ENCODE results near the gene TFDP2.
"Not testable (repeated sequence)": the region's sequence is repeated elsewhere in the genome, so short reads cannot be mapped to it uniquely, and the experiment has no call there.

TFDP2 gene

DNA sequence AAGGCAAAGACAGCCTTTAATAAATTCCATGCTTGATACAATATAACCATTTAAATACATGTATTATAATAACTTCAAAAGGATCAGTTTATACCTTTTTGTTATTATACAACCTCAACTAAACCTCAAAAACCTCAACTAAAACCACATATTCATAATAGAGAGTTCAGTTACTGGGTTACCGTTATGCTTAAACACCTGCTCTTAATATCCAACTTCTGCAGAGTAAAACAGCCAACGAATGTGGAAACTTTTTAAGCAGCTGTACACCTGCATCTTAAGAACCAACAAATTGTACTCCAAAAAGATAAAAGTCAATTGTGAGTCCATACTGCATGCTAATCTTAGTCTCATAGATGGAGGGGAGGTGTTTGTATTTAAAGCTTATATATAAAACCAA lies 53.5 kb downstream of the TFDP2 start:
- Histone ChIP-seq H3K4me3 (ENCODE audit: low read depth, low read length) (no peak overlapping the region), H2BK12ac (ENCODE audit: low read length) (no peak overlapping the region)
- WGBS (ENCODE audit: extremely low coverage, insufficient coverage, insufficient read length): no CpG with 5 or more reads among the region's 2 CpGs

GRCh38 chr3:142088925-142089324 lies 60.4 kb downstream of the TFDP2 start:
- H3K4ac ChIP-seq (ENCODE audit: low read depth, low read length); H3K18ac ChIP-seq (ENCODE audit: low read length); H3K27ac ChIP-seq (ENCODE audit: low read depth, low read length); H3K4me2 ChIP-seq (ENCODE audit: low read length); H4K8ac ChIP-seq (ENCODE audit: low read depth, low read length); H2AFZ ChIP-seq (ENCODE audit: insufficient read depth, low read length, poor library complexity); H4K12ac ChIP-seq (ENCODE audit: low read depth, low read length); H2BK5ac ChIP-seq (ENCODE audit: low read depth, low read length, poor library complexity); H4K91ac ChIP-seq (ENCODE audit: low read depth, low read length); H3K9ac ChIP-seq (ENCODE audit: low read length); H2BK12ac ChIP-seq (ENCODE audit: low read length); H3K4me1 ChIP-seq (ENCODE audit: control insufficient read depth in 1 of 2, insufficient read depth in 2 of 2, low read length in 2 of 2); H3K9me3 ChIP-seq (ENCODE audit: insufficient read depth, low read depth, low read length); H3K36me3 ChIP-seq (ENCODE audit: control insufficient read depth in 1 of 2, insufficient read depth in 2 of 2, low read length in 2 of 2); H3K14ac ChIP-seq (ENCODE audit: low read length); H3K23ac ChIP-seq (ENCODE audit: low read length); H2BK120ac ChIP-seq (ENCODE audit: insufficient read depth, low read length, poor library complexity); H3K27me3 ChIP-seq (ENCODE audit: insufficient read depth, low read length); H3K79me2 ChIP-seq (ENCODE audit: control insufficient read depth, insufficient read depth, low read length, poor library complexity); H3K4me3 ChIP-seq (ENCODE audit: low read depth, low read length); H3K79me1 ChIP-seq (ENCODE audit: low read length); H2AK5ac ChIP-seq (ENCODE audit: low read length): not testable (repeated sequence)
- DNase-seq: peak; percentile 27 to 54
- no CpG with 5 or more reads among the region's 5 CpGs for WGBS (ENCODE audit: extremely low coverage, insufficient coverage, insufficient read length)

More for the DNA sequence above, 53.5 kb downstream of the TFDP2 start:
- Histone ChIP-seq H2AFZ (ENCODE audit: insufficient read depth, low read length, poor library complexity) (no peak overlapping the region), H3K79me1 (ENCODE audit: low read length) (peaks cover 2% of the 10 kb centered on the region), H3K18ac (ENCODE audit: low read length) (no peak overlapping the region), H3K4me2 (ENCODE audit: low read length) (no peak overlapping the region), H3K14ac (ENCODE audit: low read length) (no peak overlapping the region), H4K8ac (ENCODE audit: low read depth, low read length) (no peak overlapping the region), H3K79me2 (ENCODE audit: control insufficient read depth, insufficient read depth, low read length, poor library complexity) (no peaks in the 10 kb centered on the region), H3K9me3 (ENCODE audit: insufficient read depth, low read depth, low read length) (no peaks in the 10 kb centered on the region), H3K27me3 (ENCODE audit: insufficient read depth, low read length) (no peaks in the 10 kb centered on the region), H3K23ac (ENCODE audit: low read length) (no peak overlapping the region), H3K9ac (ENCODE audit: low read length) (no peak overlapping the region), H3K27ac (ENCODE audit: low read depth, low read length) (no peak overlapping the region), H3K4ac (ENCODE audit: low read depth, low read length) (no peak overlapping the region), H4K12ac (ENCODE audit: low read depth, low read length) (no peak overlapping the region), H4K91ac (ENCODE audit: low read depth, low read length) (no peak overlapping the region), H3K4me1 (ENCODE audit: control insufficient read depth in 1 of 2, insufficient read depth in 2 of 2, low read length in 2 of 2) (no peaks in the 10 kb centered on the region), H3K36me3 (ENCODE audit: control insufficient read depth in 1 of 2, insufficient read depth in 2 of 2, low read length in 2 of 2) (no peaks in the 10 kb centered on the region), H2BK120ac (ENCODE audit: insufficient read depth, low read length, poor library complexity) (no peak overlapping the region), H2BK5ac (ENCODE audit: low read depth, low read length, poor library complexity) (no peak overlapping the region), H2AK5ac (ENCODE audit: low read length) (no peak overlapping the region)
- DNase-seq: no peak

DNA sequence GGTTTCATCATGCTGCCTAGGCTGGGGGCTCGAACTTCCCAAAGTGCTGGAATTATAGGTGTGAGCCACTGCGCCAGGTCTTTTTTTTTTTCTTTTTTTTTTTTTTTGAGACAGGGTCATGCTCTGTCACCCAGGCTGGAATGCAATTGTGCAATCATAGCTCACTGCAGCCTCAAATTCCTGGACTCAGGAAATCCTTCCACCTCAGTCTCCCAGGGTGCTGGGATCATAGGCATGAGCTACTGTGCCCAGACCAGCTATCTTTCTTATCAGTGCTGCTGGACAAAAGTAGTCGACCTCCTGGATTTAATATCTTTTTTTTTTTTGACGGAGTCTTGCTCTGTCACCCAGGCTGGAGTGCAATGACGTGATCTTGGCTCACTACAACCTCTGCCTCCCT lies 60.8 kb downstream of the TFDP2 start:
- no peaks in the 10 kb centered on the region for H3K9me3 ChIP-seq (ENCODE audit: insufficient read depth, low read depth, low read length)
- no peak overlapping the region for H2BK120ac ChIP-seq (ENCODE audit: insufficient read depth, low read length, poor library complexity)
- H3K18ac ChIP-seq (ENCODE audit: low read length): no peak overlapping the region
- H3K4me1 ChIP-seq (ENCODE audit: control insufficient read depth in 1 of 2, insufficient read depth in 2 of 2, low read length in 2 of 2): peaks cover 0 to 4% of the 10 kb centered on the region in 2 experiments
- no peaks in the 10 kb centered on the region for H3K36me3 ChIP-seq (ENCODE audit: control insufficient read depth in 1 of 2, insufficient read depth in 2 of 2, low read length in 2 of 2)
- no peaks in the 10 kb centered on the region for H3K27me3 ChIP-seq (ENCODE audit: insufficient read depth, low read length)
- H3K4me2 ChIP-seq (ENCODE audit: low read length): no peak overlapping the region
- no peak overlapping the region for H2BK12ac ChIP-seq (ENCODE audit: low read length)
- H3K23ac ChIP-seq (ENCODE audit: low read length): no peak overlapping the region
- peak overlapping the region; percentile 69 for H3K27ac ChIP-seq (ENCODE audit: low read depth, low read length)
- DNase-seq: peak; percentile 92 to 96
- H3K4ac ChIP-seq (ENCODE audit: low read depth, low read length): no peak overlapping the region
- H2AK5ac ChIP-seq (ENCODE audit: low read length): no peak overlapping the region
- no peak overlapping the region for H3K9ac ChIP-seq (ENCODE audit: low read length)
- H2AFZ ChIP-seq (ENCODE audit: insufficient read depth, low read length, poor library complexity): no peak overlapping the region
- no peak overlapping the region for H4K12ac ChIP-seq (ENCODE audit: low read depth, low read length)
- H3K14ac ChIP-seq (ENCODE audit: low read length): no peak overlapping the region
- no peak overlapping the region for H2BK5ac ChIP-seq (ENCODE audit: low read depth, low read length, poor library complexity)
- no peaks in the 10 kb centered on the region for H3K79me1 ChIP-seq (ENCODE audit: low read length)
- peak overlapping the region; percentile 62 for H4K91ac ChIP-seq (ENCODE audit: low read depth, low read length)
- H4K8ac ChIP-seq (ENCODE audit: low read depth, low read length): no peak overlapping the region
- no CpG with 5 or more reads among the region's 5 CpGs for WGBS (ENCODE audit: extremely low coverage, insufficient coverage, insufficient read length)
- H3K4me3 ChIP-seq (ENCODE audit: low read depth, low read length): no peak overlapping the region
- no peaks in the 10 kb centered on the region for H3K79me2 ChIP-seq (ENCODE audit: control insufficient read depth, insufficient read depth, low read length, poor library complexity)

- no CpG with 5 or more reads among the region's 1 CpG for WGBS (ENCODE audit: extremely low coverage, insufficient coverage, insufficient read length)
- Histone ChIP-seq H3K23ac (ENCODE audit: low read length) (no peak overlapping the region), H3K79me2 (ENCODE audit: control insufficient read depth, insufficient read depth, low read length, poor library complexity) (no peaks in the 10 kb centered on the region), H3K9ac (ENCODE audit: low read length) (no peak overlapping the region), H2AFZ (ENCODE audit: insufficient read depth, low read length, poor library complexity) (no peak overlapping the region), H3K27ac (ENCODE audit: low read depth, low read length) (no peak overlapping the region), H2BK5ac (ENCODE audit: low read depth, low read length, poor library complexity) (no peak overlapping the region), H4K91ac (ENCODE audit: low read depth, low read length) (peak overlapping the region; percentile 14), H3K18ac (ENCODE audit: low read length) (no peak overlapping the region), H3K27me3 (ENCODE audit: insufficient read depth, low read length) (no peaks in the 10 kb centered on the region), H4K12ac (ENCODE audit: low read depth, low read length) (no peak overlapping the region), H3K14ac (ENCODE audit: low read length) (no peak overlapping the region), H3K4me2 (ENCODE audit: low read length) (no peak overlapping the region), H2BK12ac (ENCODE audit: low read length) (no peak overlapping the region), H3K79me1 (ENCODE audit: low read length) (no peaks in the 10 kb centered on the region), H2BK120ac (ENCODE audit: insufficient read depth, low read length, poor library complexity) (no peak overlapping the region), H3K9me3 (ENCODE audit: insufficient read depth, low read depth, low read length) (no peaks in the 10 kb centered on the region), H4K8ac (ENCODE audit: low read depth, low read length) (no peak overlapping the region), H3K36me3 (ENCODE audit: control insufficient read depth in 1 of 2, insufficient read depth in 2 of 2, low read length in 2 of 2) (no peaks in the 10 kb centered on the region), H3K4me3 (ENCODE audit: low read depth, low read length) (no peak overlapping the region), H3K4me1 (ENCODE audit: control insufficient read depth in 1 of 2, insufficient read depth in 2 of 2, low read length in 2 of 2) (peaks cover 0 to 4% of the 10 kb centered on the region in 2 experiments), H3K4ac (ENCODE audit: low read depth, low read length) (no peak overlapping the region), H2AK5ac (ENCODE audit: low read length) (peak overlapping the region; percentile 62)
- DNase-seq: peak; percentile 48 to 82
These were observed 61.7 kb downstream of the TFDP2 start for GRCh38 chr3:142087676-142088075.
